GM23338 (cell line): Measurements from ENCODE around the gene DIPK1A. TPM values are rescaled to one million over a fixed set of nuclear protein-coding genes. Genes with fewer than 3 reads are reported as not detected.

Experiments
- ATAC-seq: fragments of 200-7000 bp; cut with Tn5 transposase; 3 replicates; pipeline ENCODE4 v1.9.1; 2020
- DNase-seq: peaks from one replicate; pipeline ENCODE4 v3.0.0-alpha.2; 2015; ENCODE audit warnings: low spot score
- H2AFZ ChIP-seq: fragments of 200-600 bp; sonication (generic); 2 replicates; pipeline ENCODE4 v1.8.0; 2016; ENCODE audit warnings: antibody characterized with exemption, mild to moderate bottlenecking, moderate library complexity
- H3F3A ChIP-seq: fragments of 200-600 bp; sonication (generic); replicated peaks from 2 replicates; pipeline ENCODE4 v1.8.0; 2017; ENCODE audit warnings: antibody characterized with exemption, mixed run types, low read depth
- H3K27ac ChIP-seq: fragments of 200-600 bp; sonication (generic); 2 replicates; pipeline ENCODE4 v1.6.1; 2016; ENCODE audit warnings: low read depth
- H3K27me3 ChIP-seq: fragments of 200-600 bp; sonication (generic); 2 replicates; pipeline ENCODE4 v1.8.0; 2016; ENCODE audit warnings: mild to moderate bottlenecking, mixed run types, moderate library complexity; ENCODE audit not compliant: insufficient read depth
- H3K36me3 ChIP-seq: fragments of 200-600 bp; sonication (generic); 2 replicates; pipeline ENCODE4 v1.8.0; 2016; ENCODE audit warnings: mild to moderate bottlenecking; ENCODE audit not compliant: insufficient read depth
- H3K4me1 ChIP-seq: fragments of 200-600 bp; sonication (generic); 2 replicates; pipeline ENCODE4 v1.8.0; 2016; ENCODE audit warnings: mild to moderate bottlenecking, moderate library complexity; ENCODE audit not compliant: insufficient read depth
- H3K4me2 ChIP-seq: fragments of 200-600 bp; sonication (generic); 2 replicates; pipeline ENCODE4 v1.7.1; 2017; ENCODE audit warnings: mixed run types
- H3K4me3 ChIP-seq: fragments of 200-600 bp; sonication (generic); 2 replicates; pipeline ENCODE4 v1.6.1; 2016; ENCODE audit warnings: mixed run types
- H3K79me2 ChIP-seq: fragments of 200-600 bp; sonication (generic); replicated peaks from 2 replicates; pipeline ENCODE4 v1.8.0; 2017; ENCODE audit warnings: mild to moderate bottlenecking; ENCODE audit not compliant: insufficient read depth
- H3K9me2 ChIP-seq: fragments of 200-600 bp; sonication (generic); 2 replicates; pipeline ENCODE4 v1.8.0; 2017; ENCODE audit not compliant: insufficient read depth
- H4K20me1 ChIP-seq: fragments of 200-600 bp; sonication (generic); replicated peaks from 2 replicates; pipeline ENCODE4 v1.8.0; 2017; ENCODE audit warnings: mild to moderate bottlenecking; ENCODE audit not compliant: insufficient read depth
- H3K27ac Mint-ChIP-seq: 2 replicates; pipeline ENCODE4 v1.8.0; 2020; ENCODE audit warnings: inconsistent platforms, mild to moderate bottlenecking, moderate library complexity, mixed read lengths
- H3K27me3 Mint-ChIP-seq: 3 replicates; pipeline ENCODE4 v1.8.0; 2022; ENCODE audit warnings: low read depth, mild to moderate bottlenecking, moderate library complexity, mixed read lengths, inconsistent platforms; ENCODE audit not compliant: insufficient read depth, poor library complexity
- H3K36me3 Mint-ChIP-seq: 3 replicates; pipeline ENCODE4 v1.8.0; 2021; ENCODE audit warnings: low read depth, mild to moderate bottlenecking, inconsistent platforms, moderate library complexity, mixed read lengths
- H3K4me1 Mint-ChIP-seq: 3 replicates; pipeline ENCODE4 v1.8.0; 2020; ENCODE audit warnings: mild to moderate bottlenecking, inconsistent platforms, mixed read lengths
- H3K4me3 Mint-ChIP-seq: 3 replicates; pipeline ENCODE4 v1.8.0; 2021; ENCODE audit warnings: moderate library complexity, mild to moderate bottlenecking, inconsistent platforms, mixed read lengths
- H3K9me3 Mint-ChIP-seq: 3 replicates; pipeline ENCODE4 v1.8.0; 2020; ENCODE audit warnings: moderate library complexity, mild to moderate bottlenecking, inconsistent platforms, mixed read lengths
- CTCF ChIP-seq, 2 experiments: fragments of 200-600 bp in 1 of 2; sonication (generic) in 1 of 2; conservative IDR thresholded peaks; 2 replicates each; pipeline versions ENCODE4 v1.5.1 to v1.6.1; 2016 to 2017; ENCODE audit warnings: antibody characterized with exemption in 2 of 2, low read depth in 2 of 2, mild to moderate bottlenecking in 2 of 2, moderate library complexity in 1 of 2
- ETS1 ChIP-seq: IDR thresholded peaks from 2 replicates; pipeline ENCODE4 v1.6.1; 2016; ENCODE audit warnings: antibody characterized with exemption
- EZH2 ChIP-seq: fragments of 200-600 bp; sonication (generic); IDR thresholded peaks from one replicate; pipeline ENCODE4 v1.8.0; 2017; ENCODE audit warnings: antibody characterized with exemption, mild to moderate bottlenecking, low read depth; ENCODE audit not compliant: unreplicated experiment
- NANOG ChIP-seq: IDR thresholded peaks from 2 replicates; pipeline ENCODE4 v1.6.1; 2016; ENCODE audit warnings: antibody characterized with exemption, borderline replicate concordance
- POLR2AphosphoS5 ChIP-seq: IDR thresholded peaks from 2 replicates; pipeline ENCODE4 v1.6.1; 2016; ENCODE audit warnings: antibody characterized with exemption, low read depth
- REST ChIP-seq: IDR thresholded peaks from one replicate; pipeline ENCODE4 v1.6.1; 2018; ENCODE audit warnings: antibody characterized with exemption; ENCODE audit not compliant: unreplicated experiment
- ZNF462 ChIP-seq: fragments of 250-450 bp; sonication (Bioruptor Pico); IDR thresholded peaks from 2 replicates; pipeline ENCODE4 v1.5.0; 2020; ENCODE audit warnings: mild to moderate bottlenecking, moderate library complexity
- polyA plus RNA-seq: library from polyadenylated mRNA; unstranded; fragments of >200 nt; fragmentation: Nextera tagmentation; extraction: Ambion mirVana; gene quantifications from 2 replicates; pipeline ENCODE4 v1.2.1, GENCODE V29; 2016
- total RNA-seq: library from RNA; depleted of rRNA; stranded (reverse); fragments of >200 nt; shearing (Covaris generic); gene quantifications from 2 replicates; pipeline ENCODE4 v1.2.3, GENCODE V29; 2014

DIPK1A gene
- total and polyA plus RNA-seq, 2 experiments from 2014 or later: 4.8 to 6.1 TPM

- H3K36me3 ChIP-seq: no peaks in the 10 kb centered on the region
- H3K9me2 ChIP-seq: no peaks in the 10 kb centered on the region
- H3K9me3 Mint-ChIP-seq: no peaks in the 10 kb centered on the region
- TF ChIP-seq CTCF (conservative IDR thresholded peaks at IDR 0.05; ENCODE audit: low read depth in 2 of 2): no peak
- TF ChIP-seq POLR2AphosphoS5: no peak
- TF ChIP-seq ETS1: no peak
- TF ChIP-seq EZH2: no peak
- TF ChIP-seq ZNF462 (CRISPR knock-in tag): no peak
- no peak for TF ChIP-seq REST
- TF ChIP-seq NANOG: no peak
- H3K4me2 ChIP-seq: no peak overlapping the region
- H3K27me3 Mint-ChIP-seq: no peaks in the 10 kb centered on the region
- H2AFZ ChIP-seq: peak overlapping the region; percentile 2; the same call in 1 of the 2 replicates
- H3K27ac Mint-ChIP-seq: no peak overlapping the region
- no peaks in the 10 kb centered on the region for H4K20me1 ChIP-seq
- no peaks in the 10 kb centered on the region for H3K4me1 Mint-ChIP-seq
- H3K4me1 ChIP-seq: no peaks in the 10 kb centered on the region
- no peak overlapping the region for H3K4me3 Mint-ChIP-seq
- DNase-seq (no peak), ATAC-seq (no peak)
- no peaks in the 10 kb centered on the region for H3F3A ChIP-seq
- no peaks in the 10 kb centered on the region for H3K36me3 Mint-ChIP-seq
- H3K27ac ChIP-seq: no peak overlapping the region
- H3K79me2 ChIP-seq: no peaks in the 10 kb centered on the region
- no peak overlapping the region for H3K4me3 ChIP-seq
- H3K27me3 ChIP-seq: no peaks in the 10 kb centered on the region
These were observed 156.0 kb downstream of the DIPK1A start for GRCh38 chr1:92805216-92805615.
